Stimulated activated CD4-positive, alpha-beta T cell treated with anti-CD3 and anti-CD28 coated beads, TNF-alpha, amount 100 ng/mL, for 48 hours (primary cell): ENCODE results near the gene ADGRG6.

ENCODE experiments used
- DNase-seq, 3 donors: peaks; one replicate each; pipeline ENCODE4 v3.0.0-alpha.2; 2020; ENCODE audit warnings: low read depth in 3 of 3

The ADGRG6 gene

GRCh38 chr6:142322066-142322465, 20.3 kb downstream of the ADGRG6 start:
- DNase-seq = no peak

GRCh38 chr6:142322504-142323198, 20.8 kb downstream of the ADGRG6 start:
- no peak for DNase-seq

- no peak for DNase-seq
These were observed 21.6 kb downstream of the ADGRG6 start for GRCh38 chr6:142323377-142323776.

- no peak for DNase-seq
These were observed 22.3 kb downstream of the ADGRG6 start for GRCh38 chr6:142324111-142324510.

GRCh38 chr6:142325111-142325510, 23.3 kb downstream of the ADGRG6 start:
- no peak for DNase-seq

GRCh38 chr6:142326540-142326939, 24.7 kb downstream of the ADGRG6 start:
- no peak for DNase-seq

- no peak for DNase-seq
These were observed 26.3 kb downstream of the ADGRG6 start for GRCh38 chr6:142328070-142328469.

- no peak for DNase-seq
These were observed 27.8 kb downstream of the ADGRG6 start for GRCh38 chr6:142329486-142330113.

- DNase-seq = no peak
These were observed 29.3 kb downstream of the ADGRG6 start for GRCh38 chr6:142331075-142331551.

GRCh38 chr6:142331601-142332000, 29.8 kb downstream of the ADGRG6 start:
- DNase-seq = no peak

GRCh38 chr6:142332393-142333098, 30.7 kb downstream of the ADGRG6 start:
- DNase-seq = no peak

GRCh38 chr6:142333431-142333830, 31.6 kb downstream of the ADGRG6 start:
- no peak for DNase-seq

- DNase-seq = no peak
These were observed 32.5 kb downstream of the ADGRG6 start for GRCh38 chr6:142334294-142334693.

- no peak for DNase-seq
These were observed 33.6 kb downstream of the ADGRG6 start for GRCh38 chr6:142335415-142335814.

GRCh38 chr6:142336183-142336582, 34.4 kb downstream of the ADGRG6 start:
- no peak for DNase-seq

GRCh38 chr6:142336787-142337186, 35.0 kb downstream of the ADGRG6 start:
- DNase-seq = no peak

- no peak for DNase-seq
These were observed 37.3 kb downstream of the ADGRG6 start for GRCh38 chr6:142339113-142339512.

GRCh38 chr6:142339968-142340658, 38.3 kb downstream of the ADGRG6 start:
- no peak for DNase-seq

- no peak for DNase-seq
These were observed 40.1 kb downstream of the ADGRG6 start for GRCh38 chr6:142341855-142342330.

GRCh38 chr6:142342986-142343385, 41.2 kb downstream of the ADGRG6 start:
- no peak for DNase-seq

GRCh38 chr6:142343938-142344337, 42.1 kb downstream of the ADGRG6 start:
- DNase-seq = no peak

GRCh38 chr6:142345261-142345660, 43.5 kb downstream of the ADGRG6 start:
- no peak for DNase-seq
